ENCODE measurements around the gene PATE3. TPM values are rescaled to one million over a fixed set of nuclear protein-coding genes. Genes with fewer than 3 reads are reported as not detected.

PATE3 gene
- total and polyA plus RNA-seq, 2 of the 13 experiments (the other 11 are each of a cell fraction or from before 2014, with no cell fraction given) = not detected

DNA sequence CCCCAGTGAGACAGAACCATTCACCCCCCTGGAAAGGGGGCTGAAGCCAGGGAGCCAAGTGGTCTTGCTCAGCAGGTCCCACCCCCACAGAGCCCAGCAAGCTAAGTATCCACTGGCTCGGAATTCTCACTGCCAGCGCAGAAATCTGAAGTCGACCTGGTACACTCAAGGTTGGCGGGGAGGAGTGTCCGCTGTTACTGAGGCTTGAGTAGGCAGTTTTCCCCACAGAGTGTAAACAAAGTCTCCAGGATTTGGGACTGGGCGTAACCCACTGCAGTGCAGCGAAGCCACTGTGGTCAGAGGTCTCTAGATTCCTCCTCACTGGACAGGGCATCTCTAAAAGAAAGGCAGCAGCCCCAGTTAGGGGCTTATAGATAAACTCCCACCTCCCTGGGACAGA, 31.9 kb upstream of the PATE3 start:
- H3K9me3 ChIP-seq (ENCODE audit: low read length) = no peaks in the 10 kb centered on the region
- 51% methylated on average over 3 of the region's 7 CpGs for WGBS (ENCODE audit: low lambda C conversion rate)
- ChIA-PET POLR2A (no interaction called here), CTCF (ENCODE audit: low intra/inter-chr PET ratio, low total read pairs) (no interaction called here)
- no peak for TF ChIP-seq ZNF232 (CRISPR knock-in tag; IDR thresholded peaks at IDR 0.05; ENCODE audit: borderline replicate concordance)
- no peak for TF ChIP-seq KAT2B (IDR thresholded peaks at IDR 0.05; ENCODE audit: borderline replicate concordance, low read depth, low read length)
- H3K9ac ChIP-seq (ENCODE audit: insufficient read depth, low read depth, low read length) = no peak overlapping the region
- in situ Hi-C loops (cut with HindIII; ENCODE audit: extremely low pct_ligation_motif_present, low pct_unique_long_range_greater_than_20kb) = no loop called here
- H3K4me2 ChIP-seq (ENCODE audit: low read depth, low read length) = no peak overlapping the region
- H2AFZ ChIP-seq (ENCODE audit: low read length) = no peak overlapping the region
- no peak for DNase-seq (ENCODE audit: low spot score)
- intact Hi-C loops (cut with micrococcal nuclease; ENCODE audit: unreplicated experiment) = no loop called here
- H3K27me3 ChIP-seq (ENCODE audit: control insufficient read depth in 1 of 2, insufficient read depth in 2 of 2, low read length in 2 of 2) = peaks cover 0 to 5% of the 10 kb centered on the region in 2 experiments; a peak in 1 of 5 replicates
- no TSS peak for BruUV-seq (replicated peaks)
- H3K27ac ChIP-seq (ENCODE audit: extremely low read length, insufficient read depth, low read length) = no peak overlapping the region
- no peaks in the 10 kb centered on the region for H4K20me1 ChIP-seq (ENCODE audit: insufficient read depth, low read length)
- no peaks in the 10 kb centered on the region for H3K36me3 ChIP-seq (replicated peaks in 1 of 2; ENCODE audit: control insufficient read depth in 1 of 2, insufficient read depth in 2 of 2, low read length in 2 of 2)
- H3K4me3 ChIP-seq (replicated peaks in 1 of 3; ENCODE audit: insufficient read depth in 1 of 3, low read depth in 2 of 3, low read length in 3 of 3) = no peak overlapping the region
- H3K4me1 ChIP-seq (ENCODE audit: insufficient read depth, low read length) = no peaks in the 10 kb centered on the region
- ATAC-seq = no peak
- H3K79me2 ChIP-seq (ENCODE audit: insufficient read depth, low read length) = no peaks in the 10 kb centered on the region
- no peak for FAIRE-seq

DNA sequence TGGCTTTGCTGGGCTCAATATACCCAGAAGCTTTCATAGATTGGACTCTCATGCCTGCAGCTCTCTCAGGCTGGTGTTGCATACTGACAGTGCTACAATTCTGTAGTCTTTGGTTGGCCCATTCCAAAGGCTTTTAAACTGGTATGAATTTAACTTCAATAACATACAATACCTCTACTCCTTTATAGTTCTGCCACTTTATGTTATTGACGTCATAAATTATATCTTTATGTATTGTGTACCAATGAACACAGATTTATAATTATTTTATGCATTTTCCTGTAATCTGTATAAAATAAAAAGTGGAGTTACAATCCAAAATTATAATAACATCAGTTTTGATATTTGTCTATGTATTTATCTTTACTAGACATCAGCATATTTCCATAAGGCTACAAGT, 25.5 kb upstream of the PATE3 start:
- no peak for ATAC-seq
- Histone ChIP-seq H3K9me3 (ENCODE audit: low read length) (no peaks in the 10 kb centered on the region), H3K4me2 (ENCODE audit: low read depth, low read length) (no peak overlapping the region), H3K79me2 (ENCODE audit: insufficient read depth, low read length) (no peaks in the 10 kb centered on the region), H2AFZ (ENCODE audit: low read length) (no peak overlapping the region), H3K36me3 (replicated peaks in 1 of 2; ENCODE audit: control insufficient read depth in 1 of 2, insufficient read depth in 2 of 2, low read length in 2 of 2) (no peaks in the 10 kb centered on the region), H3K9ac (ENCODE audit: insufficient read depth, low read depth, low read length) (no peak overlapping the region), H3K27ac (ENCODE audit: extremely low read length, insufficient read depth, low read length) (no peak overlapping the region), H4K20me1 (ENCODE audit: insufficient read depth, low read length) (no peaks in the 10 kb centered on the region), H3K4me1 (ENCODE audit: insufficient read depth, low read length) (no peaks in the 10 kb centered on the region), H3K4me3 (replicated peaks in 1 of 3; ENCODE audit: insufficient read depth in 1 of 3, low read depth in 2 of 3, low read length in 3 of 3) (no peak overlapping the region), H3K27me3 (ENCODE audit: control insufficient read depth in 1 of 2, insufficient read depth in 2 of 2, low read length in 2 of 2) (peaks cover 0 to 14% of the 10 kb centered on the region in 2 experiments; a peak in 2 of 5 replicates)
- in situ Hi-C loops (cut with HindIII; ENCODE audit: extremely low pct_ligation_motif_present, low pct_unique_long_range_greater_than_20kb) = no loop called here
- DNase-seq (ENCODE audit: low spot score) = no peak
- intact Hi-C loops (cut with micrococcal nuclease; ENCODE audit: unreplicated experiment) = no loop called here
- no TSS peak for BruUV-seq (replicated peaks)
- no peak for FAIRE-seq
- ChIA-PET POLR2A (no interaction called here), CTCF (ENCODE audit: low intra/inter-chr PET ratio, low total read pairs) (no interaction called here)
- TF ChIP-seq CREB1 (IDR thresholded peaks at IDR 0.05) (peak; percentile 63), CREB1 (CRISPR knock-in tag; IDR thresholded peaks at IDR 0.05) (no peak), ATF7 (IDR thresholded peaks at IDR 0.05) (peak; percentile 66; the same call in 1 of the 2 replicates), ATF7 (CRISPR knock-in tag; IDR thresholded peaks at IDR 0.05) (no peak), ZBTB1 (CRISPR knock-in tag; IDR thresholded peaks at IDR 0.05; ENCODE audit: borderline replicate concordance) (no peak)
- WGBS (ENCODE audit: low lambda C conversion rate) = 2% methylated on average over 1 of the region's 1 CpG
